ENCODE data around the gene DICER1. TPM values are rescaled to one million over a fixed set of nuclear protein-coding genes. Genes with fewer than 3 reads are reported as not detected.

DICER1 gene
- polyA plus RNA-seq, 1 donor from 2014 or later: 93.8 TPM

DNA sequence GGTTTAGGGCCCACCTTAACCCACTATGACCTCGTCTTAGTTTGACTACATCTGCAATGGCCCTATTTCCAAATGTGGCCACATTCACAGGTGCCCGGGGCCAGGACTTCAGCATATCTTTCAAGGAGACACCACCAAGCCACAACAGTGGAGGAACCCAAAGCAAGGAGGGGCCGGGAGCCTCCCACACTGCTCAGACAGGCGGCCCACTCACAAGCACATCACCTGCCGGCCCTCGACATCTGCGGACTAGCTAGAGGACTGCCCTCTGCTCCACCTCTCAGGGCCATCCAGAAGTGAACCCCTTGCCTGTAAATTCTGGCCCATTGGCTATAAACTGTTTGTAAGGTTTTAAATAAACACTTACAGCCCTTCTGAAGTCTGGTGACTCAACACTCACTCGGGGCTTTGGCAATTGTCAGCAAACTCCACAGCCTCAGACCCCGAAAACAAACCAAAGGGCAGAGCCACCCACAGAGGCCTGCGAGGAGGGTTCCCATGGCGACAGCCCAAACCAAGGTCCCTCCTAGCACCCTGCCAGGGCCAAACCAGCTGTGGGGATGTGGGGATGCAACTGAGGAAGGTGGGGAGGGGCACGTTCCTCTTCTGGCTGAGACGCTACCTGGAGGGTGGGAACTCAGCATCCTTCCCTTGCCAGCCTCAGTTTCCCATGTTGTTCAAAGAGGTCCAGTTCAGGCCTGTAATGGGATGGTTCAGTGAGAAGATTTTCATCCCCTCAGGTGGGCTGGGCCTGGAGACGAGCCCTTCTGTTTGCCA lies 95.8 kb downstream of the DICER1 start:
- no peak overlapping the region for H3K4me2 ChIP-seq (ENCODE audit: low read length)
- TF ChIP-seq POLR2AphosphoS5 (IDR thresholded peaks at IDR 0.05): no peak
- TF ChIP-seq MXI1 (conservative IDR thresholded peaks at IDR 0.05; ENCODE audit: poor library complexity, severe bottlenecking): no peak
- TF ChIP-seq, protein P1, sequence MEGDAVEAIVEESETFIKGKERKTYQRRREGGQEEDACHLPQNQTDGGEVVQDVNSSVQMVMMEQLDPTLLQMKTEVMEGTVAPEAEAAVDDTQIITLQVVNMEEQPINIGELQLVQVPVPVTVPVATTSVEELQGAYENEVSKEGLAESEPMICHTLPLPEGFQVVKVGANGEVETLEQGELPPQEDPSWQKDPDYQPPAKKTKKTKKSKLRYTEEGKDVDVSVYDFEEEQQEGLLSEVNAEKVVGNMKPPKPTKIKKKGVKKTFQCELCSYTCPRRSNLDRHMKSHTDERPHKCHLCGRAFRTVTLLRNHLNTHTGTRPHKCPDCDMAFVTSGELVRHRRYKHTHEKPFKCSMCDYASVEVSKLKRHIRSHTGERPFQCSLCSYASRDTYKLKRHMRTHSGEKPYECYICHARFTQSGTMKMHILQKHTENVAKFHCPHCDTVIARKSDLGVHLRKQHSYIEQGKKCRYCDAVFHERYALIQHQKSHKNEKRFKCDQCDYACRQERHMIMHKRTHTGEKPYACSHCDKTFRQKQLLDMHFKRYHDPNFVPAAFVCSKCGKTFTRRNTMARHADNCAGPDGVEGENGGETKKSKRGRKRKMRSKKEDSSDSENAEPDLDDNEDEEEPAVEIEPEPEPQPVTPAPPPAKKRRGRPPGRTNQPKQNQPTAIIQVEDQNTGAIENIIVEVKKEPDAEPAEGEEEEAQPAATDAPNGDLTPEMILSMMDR (IDR thresholded peaks at IDR 0.05; ENCODE audit: poor library complexity, severe bottlenecking): no peak
- no peak for TF ChIP-seq TAF1 (IDR thresholded peaks at IDR 0.05; ENCODE audit: low read depth)
- no peak overlapping the region for H3K27ac ChIP-seq (ENCODE audit: low read length)
- H2AFZ ChIP-seq (ENCODE audit: low read depth, low read length): no peak overlapping the region
- no peaks in the 10 kb centered on the region for H3K36me3 ChIP-seq (ENCODE audit: insufficient read depth, low read length)
- no peaks in the 10 kb centered on the region for H3K27me3 ChIP-seq (ENCODE audit: insufficient read depth, low read depth, low read length)
- no peaks in the 10 kb centered on the region for H3K9me2 ChIP-seq (ENCODE audit: insufficient read depth, low read length)
- H3K9ac ChIP-seq (ENCODE audit: low read length): no peak overlapping the region
- H4K20me1 ChIP-seq (ENCODE audit: insufficient read depth): no peaks in the 10 kb centered on the region
- H3K4me3 ChIP-seq (ENCODE audit: low read length): no peak overlapping the region
- H3K9me3 ChIP-seq (ENCODE audit: low read length): no peaks in the 10 kb centered on the region
- H3F3A ChIP-seq (ENCODE audit: insufficient read depth, low read length, poor library complexity, severe bottlenecking): no peaks in the 10 kb centered on the region
- no peaks in the 10 kb centered on the region for H3K79me2 ChIP-seq (replicated peaks; ENCODE audit: insufficient read depth, low read length)

DNA sequence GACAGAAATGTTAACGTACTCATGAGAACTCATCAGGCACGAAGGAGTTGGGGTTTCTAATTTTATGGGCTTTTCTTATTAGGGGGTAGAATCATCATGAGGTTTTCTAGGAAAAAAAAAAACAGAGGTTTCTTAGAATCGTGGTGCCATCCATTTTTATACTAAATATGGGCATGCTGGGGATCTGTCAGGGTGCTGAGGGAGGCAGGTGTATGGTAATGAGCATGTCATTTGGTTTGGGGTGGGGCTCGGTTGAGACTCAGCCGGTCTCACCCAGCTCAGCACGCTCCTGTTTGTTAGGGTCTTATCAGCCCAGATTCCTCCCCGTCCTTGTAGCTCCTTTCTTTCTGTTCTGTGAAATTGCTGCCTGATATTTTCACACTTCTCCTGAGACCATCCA lies 98.2 kb downstream of the DICER1 start:
- TF ChIP-seq TAF1 (IDR thresholded peaks at IDR 0.05; ENCODE audit: low read depth) (no peak), MXI1 (conservative IDR thresholded peaks at IDR 0.05; ENCODE audit: poor library complexity, severe bottlenecking) (no peak), POLR2AphosphoS5 (IDR thresholded peaks at IDR 0.05) (no peak), EZH2 (IDR thresholded peaks at IDR 0.05; ENCODE audit: borderline replicate concordance, insufficient read depth, low read length, poor library complexity, severe bottlenecking) (no peak), RAD21 (conservative IDR thresholded peaks at IDR 0.05) (no peak), EP300 (conservative IDR thresholded peaks at IDR 0.05; ENCODE audit: poor library complexity, severe bottlenecking) (no peak), SMC3 (conservative IDR thresholded peaks at IDR 0.05; ENCODE audit: poor library complexity) (no peak)
- TF ChIP-seq, protein P2, sequence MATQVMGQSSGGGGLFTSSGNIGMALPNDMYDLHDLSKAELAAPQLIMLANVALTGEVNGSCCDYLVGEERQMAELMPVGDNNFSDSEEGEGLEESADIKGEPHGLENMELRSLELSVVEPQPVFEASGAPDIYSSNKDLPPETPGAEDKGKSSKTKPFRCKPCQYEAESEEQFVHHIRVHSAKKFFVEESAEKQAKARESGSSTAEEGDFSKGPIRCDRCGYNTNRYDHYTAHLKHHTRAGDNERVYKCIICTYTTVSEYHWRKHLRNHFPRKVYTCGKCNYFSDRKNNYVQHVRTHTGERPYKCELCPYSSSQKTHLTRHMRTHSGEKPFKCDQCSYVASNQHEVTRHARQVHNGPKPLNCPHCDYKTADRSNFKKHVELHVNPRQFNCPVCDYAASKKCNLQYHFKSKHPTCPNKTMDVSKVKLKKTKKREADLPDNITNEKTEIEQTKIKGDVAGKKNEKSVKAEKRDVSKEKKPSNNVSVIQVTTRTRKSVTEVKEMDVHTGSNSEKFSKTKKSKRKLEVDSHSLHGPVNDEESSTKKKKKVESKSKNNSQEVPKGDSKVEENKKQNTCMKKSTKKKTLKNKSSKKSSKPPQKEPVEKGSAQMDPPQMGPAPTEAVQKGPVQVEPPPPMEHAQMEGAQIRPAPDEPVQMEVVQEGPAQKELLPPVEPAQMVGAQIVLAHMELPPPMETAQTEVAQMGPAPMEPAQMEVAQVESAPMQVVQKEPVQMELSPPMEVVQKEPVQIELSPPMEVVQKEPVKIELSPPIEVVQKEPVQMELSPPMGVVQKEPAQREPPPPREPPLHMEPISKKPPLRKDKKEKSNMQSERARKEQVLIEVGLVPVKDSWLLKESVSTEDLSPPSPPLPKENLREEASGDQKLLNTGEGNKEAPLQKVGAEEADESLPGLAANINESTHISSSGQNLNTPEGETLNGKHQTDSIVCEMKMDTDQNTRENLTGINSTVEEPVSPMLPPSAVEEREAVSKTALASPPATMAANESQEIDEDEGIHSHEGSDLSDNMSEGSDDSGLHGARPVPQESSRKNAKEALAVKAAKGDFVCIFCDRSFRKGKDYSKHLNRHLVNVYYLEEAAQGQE (IDR thresholded peaks at IDR 0.05; ENCODE audit: borderline replicate concordance): no peak
- TF ChIP-seq, protein P1 (IDR thresholded peaks at IDR 0.05; ENCODE audit: poor library complexity, severe bottlenecking): no peak
- Histone ChIP-seq H3K9me2 (ENCODE audit: insufficient read depth, low read length) (no peaks in the 10 kb centered on the region), H3K79me2 (replicated peaks; ENCODE audit: insufficient read depth, low read length) (no peaks in the 10 kb centered on the region), H4K20me1 (ENCODE audit: insufficient read depth) (no peaks in the 10 kb centered on the region), H3K9ac (ENCODE audit: low read length) (no peak overlapping the region), H3K36me3 (ENCODE audit: insufficient read depth, low read length) (no peaks in the 10 kb centered on the region), H3K27me3 (ENCODE audit: insufficient read depth, low read depth, low read length) (no peaks in the 10 kb centered on the region), H3K4me2 (ENCODE audit: low read length) (no peak overlapping the region), H2AFZ (ENCODE audit: low read depth, low read length) (no peak overlapping the region), H3K9me3 (ENCODE audit: low read length) (no peaks in the 10 kb centered on the region), H3F3A (ENCODE audit: insufficient read depth, low read length, poor library complexity, severe bottlenecking) (no peaks in the 10 kb centered on the region), H3K27ac (ENCODE audit: low read length) (no peak overlapping the region), H3K4me3 (ENCODE audit: low read length) (no peak overlapping the region)

Measured in neural cell (in vitro differentiated cells).